Measurements from ENCODE around the gene SEMA6D. TPM values are rescaled to one million over a fixed set of nuclear protein-coding genes. Genes with fewer than 3 reads are reported as not detected.

The SEMA6D gene
- total and polyA plus RNA-seq, 2 experiments from 2014 or later = 77.6 to 90.6 TPM

- Histone ChIP-seq H3K36me3 (no peaks in the 10 kb centered on the region), H3K27ac (peak overlapping the region; percentile 85), H3K4me1 (ENCODE audit: low read depth) (peaks cover 29% of the 10 kb centered on the region), H3K27me3 (no peaks in the 10 kb centered on the region), H3K9me3 (ENCODE audit: low read depth) (no peaks in the 10 kb centered on the region), H3K4me3 (peak overlapping the region; percentile 83)
- TF ChIP-seq CTCF (IDR thresholded peaks at IDR 0.05; ENCODE audit: low read depth, low read length) = no peak
- DNase-seq (ENCODE audit: low read depth in 1 of 2, low spot score in 1 of 2) = no peak
Observed at GRCh38 chr15:47716516-47716915, 789 bp upstream of the SEMA6D start.

- TF ChIP-seq CTCF (IDR thresholded peaks at IDR 0.05; ENCODE audit: low read depth, low read length) = no peak
- H3K4me3 ChIP-seq = peak overlapping the region; percentile 83
- H3K9me3 ChIP-seq (ENCODE audit: low read depth) = no peaks in the 10 kb centered on the region
- peak overlapping the region; percentile 85 for H3K27ac ChIP-seq
- peaks cover 43% of the 10 kb centered on the region for H3K4me1 ChIP-seq (ENCODE audit: low read depth)
- peak; percentile 8 to 48 for DNase-seq (ENCODE audit: low read depth in 1 of 2, low spot score in 1 of 2)
- no peaks in the 10 kb centered on the region for H3K36me3 ChIP-seq
- no peaks in the 10 kb centered on the region for H3K27me3 ChIP-seq
Observed at GRCh38 chr15:47718497-47719437, 1.5 kb downstream of the SEMA6D start.

- Histone ChIP-seq H3K27me3 (no peaks in the 10 kb centered on the region), H3K27ac (peak overlapping the region; percentile 63), H3K4me3 (peak overlapping the region; percentile 83), H3K4me1 (ENCODE audit: low read depth) (peaks cover 53% of the 10 kb centered on the region), H3K9me3 (ENCODE audit: low read depth) (no peaks in the 10 kb centered on the region), H3K36me3 (no peaks in the 10 kb centered on the region)
- DNase-seq (ENCODE audit: low read depth in 1 of 2, low spot score in 1 of 2) = no peak
- TF ChIP-seq CTCF (IDR thresholded peaks at IDR 0.05; ENCODE audit: low read depth, low read length) = no peak
Observed at GRCh38 chr15:47719730-47720129, 2.4 kb downstream of the SEMA6D start.

- no peaks in the 10 kb centered on the region for H3K27me3 ChIP-seq
- H3K4me1 ChIP-seq (ENCODE audit: low read depth) = peaks cover 60% of the 10 kb centered on the region
- peak overlapping the region; percentile 83 for H3K4me3 ChIP-seq
- no peak for TF ChIP-seq CTCF (IDR thresholded peaks at IDR 0.05; ENCODE audit: low read depth, low read length)
- H3K9me3 ChIP-seq (ENCODE audit: low read depth) = no peaks in the 10 kb centered on the region
- H3K36me3 ChIP-seq = no peaks in the 10 kb centered on the region
- H3K27ac ChIP-seq = no peak overlapping the region
- no peak for DNase-seq (ENCODE audit: low read depth in 1 of 2, low spot score in 1 of 2)
Observed at GRCh38 chr15:47720555-47720954, 3.2 kb downstream of the SEMA6D start.

- Histone ChIP-seq H3K27me3 (no peaks in the 10 kb centered on the region), H3K36me3 (no peaks in the 10 kb centered on the region), H3K4me3 (peak overlapping the region; percentile 83), H3K9me3 (ENCODE audit: low read depth) (no peaks in the 10 kb centered on the region), H3K27ac (peak overlapping the region; percentile 32), H3K4me1 (ENCODE audit: low read depth) (peaks cover 60% of the 10 kb centered on the region)
- DNase-seq (ENCODE audit: low read depth in 1 of 2, low spot score in 1 of 2) = peak in 1 of 2 donors; percentile 30
- TF ChIP-seq CTCF (IDR thresholded peaks at IDR 0.05; ENCODE audit: low read depth, low read length) = no peak
Observed at GRCh38 chr15:47721676-47722075, 4.4 kb downstream of the SEMA6D start.

All from cardiac muscle cell (in vitro differentiated cells and primary cell).